Measurements from ENCODE around the gene LRP10. TPM values are rescaled to one million over a fixed set of nuclear protein-coding genes. Genes with fewer than 3 reads are reported as not detected.

The LRP10 gene
- total and polyA plus RNA-seq, 4 donors, result 25.7 to 148 (median 94.0) TPM

- peaks cover 0 to 27% (median 17%) of the 10 kb centered on the region in 5 donors for H3K4me1 ChIP-seq (ENCODE audit: control insufficient read depth in 5 of 5, insufficient read depth in 5 of 5, low read length in 5 of 5)
- WGBS, 2 donors, result 12 to 22% methylated on average over 6 of the region's 6 CpGs
- peak overlapping the region; percentile 90 to 99 for H3K9ac ChIP-seq (ENCODE audit: insufficient read depth in 1 of 2, low read length in 2 of 2)
- peak overlapping the region in 1 of 2 donors; percentile 89 for H3K27ac ChIP-seq (ENCODE audit: low read depth in 1 of 2, low read length in 1 of 2)
- peak overlapping the region; percentile 74 for H3K4me3 ChIP-seq
- H3K36me3 ChIP-seq (ENCODE audit: control insufficient read depth in 4 of 4, insufficient read depth in 4 of 4, low read length in 4 of 4), result peaks cover 4 to 36% (median 30%) of the 10 kb centered on the region in 4 donors
- TF ChIP-seq CTCF (IDR thresholded peaks at IDR 0.05; ENCODE audit: control extremely low read depth, extremely low read depth), result no peak
- ATAC-seq (ENCODE audit: insufficient read depth, low FRiP score), result no peak
- no peaks in the 10 kb centered on the region for H3K27me3 ChIP-seq (ENCODE audit: control insufficient read depth in 3 of 3, insufficient read depth in 3 of 3, low read length in 2 of 3)
- peaks cover 0 to 4% (median 0%) of the 10 kb centered on the region in 4 donors for H3K9me3 ChIP-seq (ENCODE audit: control insufficient read depth in 4 of 4, insufficient read depth in 3 of 4, low read length in 3 of 4)
- peak in 2 of 3 donors; percentile 27 to 58 for DNase-seq
These were observed 32.9 kb upstream of the LRP10 start for GRCh38 chr14:22838631-22839041.

GRCh38 chr14:22839159-22839779 is 32.3 kb upstream of the LRP10 start:
- DNase-seq (no peak), ATAC-seq (ENCODE audit: insufficient read depth, low FRiP score) (no peak)
- no peaks in the 10 kb centered on the region for H3K27me3 ChIP-seq (ENCODE audit: control insufficient read depth in 3 of 3, insufficient read depth in 3 of 3, low read length in 2 of 3)
- H3K9ac ChIP-seq (ENCODE audit: insufficient read depth in 1 of 2, low read length in 2 of 2), result peak overlapping the region in 1 of 2 donors; percentile 90
- H3K27ac ChIP-seq (ENCODE audit: low read depth in 1 of 2, low read length in 1 of 2), result peak overlapping the region in 1 of 2 donors; percentile 89
- TF ChIP-seq CTCF (IDR thresholded peaks at IDR 0.05; ENCODE audit: control extremely low read depth, extremely low read depth), result no peak
- no peak overlapping the region for H3K4me3 ChIP-seq
- peaks cover 0 to 2% (median 0%) of the 10 kb centered on the region in 4 donors for H3K9me3 ChIP-seq (ENCODE audit: control insufficient read depth in 4 of 4, insufficient read depth in 3 of 4, low read length in 3 of 4)
- H3K36me3 ChIP-seq (ENCODE audit: control insufficient read depth in 4 of 4, insufficient read depth in 4 of 4, low read length in 4 of 4), result peaks cover under 1 to 39% (median 31%) of the 10 kb centered on the region in 4 donors
- H3K4me1 ChIP-seq (ENCODE audit: control insufficient read depth in 5 of 5, insufficient read depth in 5 of 5, low read length in 5 of 5), result peaks cover 0 to 27% (median 17%) of the 10 kb centered on the region in 5 donors
- WGBS, 2 donors, result 62 to 73% methylated on average over 6 of the region's 6 CpGs

GRCh38 chr14:22841311-22841710 is 30.2 kb upstream of the LRP10 start:
- DNase-seq (no peak), ATAC-seq (ENCODE audit: insufficient read depth, low FRiP score) (no peak)
- Histone ChIP-seq H3K36me3 (ENCODE audit: control insufficient read depth in 4 of 4, insufficient read depth in 4 of 4, low read length in 4 of 4) (peaks cover 0 to 58% (median 46%) of the 10 kb centered on the region in 4 donors), H3K9ac (ENCODE audit: insufficient read depth in 1 of 2, low read length in 2 of 2) (peak overlapping the region in 1 of 2 donors; percentile 38), H3K9me3 (ENCODE audit: control insufficient read depth in 4 of 4, insufficient read depth in 3 of 4, low read length in 3 of 4) (peaks cover 0 to 2% (median 0%) of the 10 kb centered on the region in 4 donors), H3K27ac (ENCODE audit: low read depth in 1 of 2, low read length in 1 of 2) (no peak overlapping the region), H3K4me1 (ENCODE audit: control insufficient read depth in 5 of 5, insufficient read depth in 5 of 5, low read length in 5 of 5) (peaks cover 0 to 26% (median 16%) of the 10 kb centered on the region in 5 donors), H3K27me3 (ENCODE audit: control insufficient read depth in 3 of 3, insufficient read depth in 3 of 3, low read length in 2 of 3) (no peaks in the 10 kb centered on the region), H3K4me3 (no peak overlapping the region)
- 96 to 97% methylated on average over 9 of the region's 9 CpGs for WGBS, 2 donors
- TF ChIP-seq CTCF (IDR thresholded peaks at IDR 0.05; ENCODE audit: control extremely low read depth, extremely low read depth), result no peak
